Psoas muscle (tissue), 8 donors: ENCODE data around the gene CIT. TPM values are rescaled to one million over a fixed set of nuclear protein-coding genes. Genes with fewer than 3 reads are reported as not detected.

Experiments used
- ATAC-seq, 4 donors: fragments of 200-7000 bp; cut with Tn5 transposase; one replicate each; pipeline ENCODE4 v1.9.1; 2020; ENCODE audit warnings: moderate library complexity in 3 of 4, mild to moderate bottlenecking in 2 of 4
- DNase-seq, 2 donors: peaks; one replicate each; pipeline ENCODE4 v3.0.0-alpha.2; 2020
- H3K27ac ChIP-seq: fragments of 200-600 bp; one replicate; pipeline ENCODE4 v1.8.0; 2022
- H3K27me3 ChIP-seq, 3 donors: fragments of 200-600 bp in 1 of 3; one replicate each; pipeline versions ENCODE4 v1.6.1 to v1.8.0; 2013 to 2022; ENCODE audit warnings: low read length in 2 of 3, mild to moderate bottlenecking in 2 of 3, moderate library complexity in 1 of 3; ENCODE audit not compliant: insufficient read depth in 3 of 3
- H3K36me3 ChIP-seq, 2 donors: fragments of 200-600 bp in 1 of 2; one replicate each; pipeline versions ENCODE4 v1.6.1 to v1.8.0; 2013 to 2022; ENCODE audit warnings: low read depth in 1 of 2, mild to moderate bottlenecking in 1 of 2, moderate library complexity in 1 of 2; ENCODE audit not compliant: insufficient read depth in 1 of 2
- H3K4me1 ChIP-seq: fragments of 200-600 bp; one replicate; pipeline ENCODE4 v1.8.0; 2022
- H3K4me3 ChIP-seq: fragments of 200-600 bp; one replicate; pipeline ENCODE4 v1.8.0; 2022; ENCODE audit warnings: mild to moderate bottlenecking
- H3K9me3 ChIP-seq: fragments of 200-600 bp; one replicate; pipeline ENCODE4 v1.8.0; 2022
- WGBS, 3 donors: extraction: QIAGEN DNeasy Blood & Tissue Kit; methylation state at CpG; one replicate each; pipeline versions ENCODE4 v1.1.6 to v1.1.7; 2013; 5-methylcytosine and 5-hydroxymethylcytosine counted together
- intact Hi-C, 2 donors: fragments of 100-400 bp; cut with DNase I; formaldehyde crosslinking; loops; one replicate each; pipeline versions ENCODE4 v1.11.0 to v1.14.2; 2022
- polyA plus RNA-seq, 3 donors: library from polyadenylated mRNA; stranded (reverse); fragments of 200-250 nt; gene quantifications; one replicate each; pipeline ENCODE4 v1.2.3, GENCODE V29; 2013
- total RNA-seq, 4 donors: library from RNA; stranded (reverse); fragmentation: NEBNext Ultra II Directional in 2 of 4; extraction: Animal tissue kit (Norgen Biotek cat#: 25700) in 2 of 4; gene quantifications; one replicate each; pipeline versions ENCODE4 v1.2.1 to v1.2.4, GENCODE V29; 2021 to 2023
- TF ChIP-seq, protein P1 (sequence below): fragments of 200-600 bp; IDR thresholded peaks from one replicate; pipeline ENCODE4 v1.8.0; 2022; ENCODE audit warnings: antibody characterized with exemption
- donor health status: healthy with polysubstance abuse.
- donor health status: DM: no; HTN: no; CAD: no; lungs with moderate emphysema.
- donor health status: Bipolar disorder and iron deficiency.
- donor health status: healthy.
- donor health status: DM: yes; HTN: yes; CAD: no.
- donor health status: DM: no; HTN: no; CAD: no.
- donor health status: DM: no; HTN: no; CAD: no.
- donor health status: DM: yes; HTN: yes; CAD: no.

CIT gene
- total and polyA plus RNA-seq, 7 donors: 0.06 to 2.4 (median 0.40) TPM

DNA sequence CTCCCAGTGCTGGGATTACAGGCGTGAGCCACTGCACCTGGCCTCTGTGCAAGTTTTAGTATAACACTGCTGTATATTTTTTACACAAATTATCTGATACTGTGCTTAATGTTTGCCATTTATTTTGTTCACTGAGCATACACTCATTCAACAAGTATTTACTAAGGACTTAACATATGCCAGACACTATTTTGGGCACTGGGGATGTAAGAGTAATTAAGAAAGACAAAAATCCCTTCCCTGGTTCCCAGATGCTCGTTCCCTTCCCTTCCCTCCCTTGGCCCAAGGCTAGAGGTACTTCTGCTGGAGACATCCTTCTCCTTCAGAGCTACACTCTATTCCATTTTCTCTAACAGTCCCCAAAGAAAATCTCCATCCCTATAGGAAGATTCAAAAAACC lies 12.5 kb downstream of the CIT start:
- ATAC-seq (no peak), DNase-seq (no peak)
- Histone ChIP-seq H3K27me3 (no peaks in the 10 kb centered on the region), H3K36me3 (no peaks in the 10 kb centered on the region), H3K9me3 (no peaks in the 10 kb centered on the region), H3K4me3 (no peak overlapping the region), H3K27ac (no peak overlapping the region), H3K4me1 (no peaks in the 10 kb centered on the region)
- TF ChIP-seq, protein P1, sequence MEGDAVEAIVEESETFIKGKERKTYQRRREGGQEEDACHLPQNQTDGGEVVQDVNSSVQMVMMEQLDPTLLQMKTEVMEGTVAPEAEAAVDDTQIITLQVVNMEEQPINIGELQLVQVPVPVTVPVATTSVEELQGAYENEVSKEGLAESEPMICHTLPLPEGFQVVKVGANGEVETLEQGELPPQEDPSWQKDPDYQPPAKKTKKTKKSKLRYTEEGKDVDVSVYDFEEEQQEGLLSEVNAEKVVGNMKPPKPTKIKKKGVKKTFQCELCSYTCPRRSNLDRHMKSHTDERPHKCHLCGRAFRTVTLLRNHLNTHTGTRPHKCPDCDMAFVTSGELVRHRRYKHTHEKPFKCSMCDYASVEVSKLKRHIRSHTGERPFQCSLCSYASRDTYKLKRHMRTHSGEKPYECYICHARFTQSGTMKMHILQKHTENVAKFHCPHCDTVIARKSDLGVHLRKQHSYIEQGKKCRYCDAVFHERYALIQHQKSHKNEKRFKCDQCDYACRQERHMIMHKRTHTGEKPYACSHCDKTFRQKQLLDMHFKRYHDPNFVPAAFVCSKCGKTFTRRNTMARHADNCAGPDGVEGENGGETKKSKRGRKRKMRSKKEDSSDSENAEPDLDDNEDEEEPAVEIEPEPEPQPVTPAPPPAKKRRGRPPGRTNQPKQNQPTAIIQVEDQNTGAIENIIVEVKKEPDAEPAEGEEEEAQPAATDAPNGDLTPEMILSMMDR: no peak
- intact Hi-C loops: no loop called here
- WGBS, 3 donors: 91 to 97% (median 92%) methylated on average over 2 of the region's 2 CpGs

DNA sequence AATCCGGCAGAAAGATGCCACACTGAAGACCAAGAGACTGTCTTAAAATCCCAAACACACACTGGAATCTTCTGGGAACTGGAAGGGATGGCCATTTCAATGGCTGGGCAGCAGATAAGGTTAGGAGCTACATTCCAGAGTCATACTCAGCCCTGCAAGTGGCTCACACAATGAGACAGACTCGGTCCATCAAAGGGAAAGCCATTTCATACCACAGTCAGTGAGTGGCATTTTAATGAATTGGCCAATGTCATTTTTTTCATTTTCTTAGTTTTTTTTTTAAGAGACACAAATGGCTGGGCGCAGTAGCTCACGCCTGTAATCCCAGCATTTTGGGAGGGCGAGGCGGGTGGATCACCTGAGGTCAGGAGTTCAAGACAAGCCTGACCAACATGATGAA lies 17.9 kb downstream of the CIT start:
- DNase-seq (no peak), ATAC-seq (no peak)
- no peaks in the 10 kb centered on the region for H3K36me3 ChIP-seq
- no peak overlapping the region for H3K4me3 ChIP-seq
- no peaks in the 10 kb centered on the region for H3K27me3 ChIP-seq
- no peaks in the 10 kb centered on the region for H3K9me3 ChIP-seq
- intact Hi-C loops: no loop called here
- TF ChIP-seq, protein P1: no peak
- no peak overlapping the region for H3K27ac ChIP-seq
- 90 to 95% (median 92%) methylated on average over 6 of the region's 6 CpGs for WGBS, 3 donors
- no peaks in the 10 kb centered on the region for H3K4me1 ChIP-seq

DNA sequence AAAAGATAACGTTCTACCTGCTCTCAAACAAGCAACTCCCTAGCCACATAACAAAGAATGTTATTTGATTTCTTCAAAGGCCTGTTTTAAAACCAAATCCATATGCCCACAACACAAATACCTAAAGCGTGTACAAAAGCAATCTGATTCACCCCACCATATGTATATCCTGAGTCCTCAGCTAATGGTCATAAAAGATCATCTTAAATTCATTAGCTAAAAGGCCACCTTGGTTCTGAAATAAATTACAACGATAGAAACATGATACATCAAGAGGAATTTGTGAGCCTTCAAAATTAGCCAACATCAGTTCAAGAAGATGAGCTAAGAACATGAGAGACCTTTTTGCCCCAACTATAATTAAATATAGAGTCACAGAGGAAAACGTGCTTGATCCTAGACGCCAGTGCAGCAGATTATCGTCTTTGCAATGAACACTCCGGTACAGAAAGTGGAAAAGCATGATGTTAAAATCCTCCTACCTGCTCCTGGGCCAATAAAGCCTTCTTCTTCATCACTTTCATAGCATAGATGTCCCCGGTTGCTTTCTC lies 20.0 kb downstream of the CIT start:
- DNase-seq: no peak
- TF ChIP-seq, protein P1: no peak
- Histone ChIP-seq H3K27ac (no peak overlapping the region), H3K36me3 (no peaks in the 10 kb centered on the region), H3K9me3 (no peaks in the 10 kb centered on the region), H3K4me1 (no peaks in the 10 kb centered on the region), H3K27me3 (no peaks in the 10 kb centered on the region), H3K4me3 (no peak overlapping the region)
- ATAC-seq: no peak
- intact Hi-C loops: no loop called here
- 81 to 86% (median 85%) methylated on average over 8 of the region's 8 CpGs for WGBS, 3 donors

DNA sequence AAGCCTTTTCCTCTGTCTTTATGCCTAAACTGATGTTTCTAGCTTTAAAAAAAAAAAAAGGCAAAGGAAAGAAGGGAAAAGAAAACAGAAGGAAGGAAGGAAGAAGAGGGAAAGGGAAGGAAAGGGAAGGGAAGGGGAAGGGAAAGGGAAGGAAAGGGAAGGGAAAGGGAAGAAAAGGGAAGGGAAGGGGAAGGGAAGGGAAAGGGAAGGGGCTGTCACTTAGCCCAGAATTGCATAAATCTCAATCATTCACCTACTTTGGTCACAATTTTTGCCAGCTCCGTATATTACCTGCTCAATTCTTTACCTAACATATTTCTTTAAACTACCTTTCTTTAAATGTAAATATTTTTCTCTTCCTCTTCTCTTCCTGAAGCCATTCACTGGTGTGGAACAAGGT lies 26.8 kb downstream of the CIT start:
- DNase-seq (no peak), ATAC-seq (no peak)
- intact Hi-C loops: loop anchor here in 1 of 2 donors (5.0 kb wide), 1 partner anchor 662 kb away; no protein-coding TSS in a partner anchor
- WGBS, 3 donors: 89 to 100% (median 94%) methylated on average over 1 of the region's 1 CpG
- H3K36me3 ChIP-seq: no peaks in the 10 kb centered on the region
- H3K4me1 ChIP-seq: no peaks in the 10 kb centered on the region
- H3K4me3 ChIP-seq: no peak overlapping the region
- H3K9me3 ChIP-seq: no peaks in the 10 kb centered on the region
- TF ChIP-seq, protein P1: no peak
- no peak overlapping the region for H3K27ac ChIP-seq
- no peaks in the 10 kb centered on the region for H3K27me3 ChIP-seq

DNA sequence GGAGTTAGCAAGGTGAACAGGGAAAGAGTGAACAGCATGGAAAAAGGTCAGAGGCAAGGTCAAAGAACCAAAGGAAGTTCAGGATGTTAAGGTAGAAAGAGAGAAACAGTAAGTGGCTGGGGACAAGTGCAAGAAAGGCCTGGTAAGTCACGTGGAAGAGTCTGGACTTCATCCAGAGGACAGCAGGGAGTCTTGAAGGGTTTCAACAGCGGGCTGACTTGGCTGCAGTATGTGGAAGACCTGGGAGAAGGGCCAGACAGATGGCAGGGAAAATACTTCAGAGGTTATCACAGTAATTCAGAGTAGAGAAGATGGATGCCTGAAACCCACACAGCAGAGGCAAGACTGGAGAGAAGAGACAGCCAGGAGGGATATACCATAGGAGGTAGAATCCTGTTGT lies 34.0 kb downstream of the CIT start:
- TF ChIP-seq, protein P1: no peak
- WGBS, 3 donors: 22 to 46% (median 28%) methylated on average over 2 of the region's 2 CpGs
- ATAC-seq: no peak

More for the DNA sequence above, 34.0 kb downstream of the CIT start:
- H3K4me1 ChIP-seq: no peaks in the 10 kb centered on the region
- DNase-seq: no peak
- H3K36me3 ChIP-seq: no peaks in the 10 kb centered on the region
- H3K27me3 ChIP-seq: peaks cover 0 to 2% (median 0%) of the 10 kb centered on the region in 3 donors
- peaks cover 9% of the 10 kb centered on the region for H3K9me3 ChIP-seq
- H3K27ac ChIP-seq: no peak overlapping the region
- intact Hi-C loops: no loop called here
- H3K4me3 ChIP-seq: no peak overlapping the region
